Spleen (tissue), 11 donors: ENCODE data around the gene EP400. TPM values are rescaled to one million over a fixed set of nuclear protein-coding genes. Genes with fewer than 3 reads are reported as not detected.

Experiments used
- DNase-seq: peaks from one replicate; pipeline ENCODE4 v3.0.0-alpha.2; 2020
- H3K27ac ChIP-seq, 8 donors: fragments of 200-600 bp; sonication (generic) in 7 of 8; 1 replicate in 4 of 8; 2 replicates in 4 of 8; pipeline versions ENCODE4 v1.5.0 to v1.8.0; 2016 to 2021; ENCODE audit warnings: inconsistent platforms in 4 of 8, mild to moderate bottlenecking in 4 of 8, moderate library complexity in 1 of 8
- H3K27me3 ChIP-seq, 7 donors: fragments of 200-600 bp; sonication (generic) in 6 of 7; replicated peaks in 1 of 7; 1 replicate in 4 of 7; 2 replicates in 3 of 7; pipeline versions ENCODE4 v1.5.0 to v1.8.0; 2016 to 2021; ENCODE audit warnings: inconsistent platforms in 3 of 7, mild to moderate bottlenecking in 1 of 7
- H3K36me3 ChIP-seq, 6 donors: fragments of 200-600 bp; sonication (generic) in 5 of 6; 1 replicate in 4 of 6; 2 replicates in 2 of 6; pipeline versions ENCODE4 v1.5.0 to v1.8.0; 2016 to 2021; ENCODE audit warnings: inconsistent platforms in 2 of 6
- H3K4me1 ChIP-seq, 6 donors: fragments of 200-600 bp; sonication (generic) in 5 of 6; 1 replicate in 3 of 6; 2 replicates in 3 of 6; pipeline versions ENCODE4 v1.5.0 to v1.8.0; 2016 to 2021; ENCODE audit warnings: inconsistent platforms in 3 of 6
- H3K4me3 ChIP-seq, 8 donors: fragments of 200-600 bp; sonication (generic) in 7 of 8; 1 replicate in 4 of 8; 2 replicates in 4 of 8; pipeline versions ENCODE4 v1.5.0 to v1.8.0; 2016 to 2021; ENCODE audit warnings: inconsistent platforms in 4 of 8, mild to moderate bottlenecking in 4 of 8, moderate library complexity in 2 of 8
- H3K9me3 ChIP-seq, 8 donors: fragments of 200-600 bp; sonication (generic) in 7 of 8; 1 replicate in 4 of 8; 2 replicates in 4 of 8; pipeline versions ENCODE4 v1.5.0 to v1.8.0; 2016 to 2021; ENCODE audit warnings: inconsistent platforms in 4 of 8
- CTCF ChIP-seq, 11 experiments: fragments of 200-600 bp in 7 of 11; fragments of 450-650 bp in 4 of 11; sonication (generic) in 4 of 11; IDR thresholded peaks in 8 of 11; conservative IDR thresholded peaks in 3 of 11; 1 replicate in 7 of 11; 2 replicates in 4 of 11; pipeline versions ENCODE4 v1.4.0 to v1.8.0; 2016 to 2021; ENCODE audit warnings: antibody characterized with exemption in 11 of 11, inconsistent platforms in 4 of 11, mild to moderate bottlenecking in 1 of 11
- POLR2A ChIP-seq, 3 donors: fragments of 450-650 bp; IDR thresholded peaks; one replicate each; pipeline ENCODE4 v1.5.1; 2017; ENCODE audit warnings: antibody characterized with exemption in 3 of 3, mild to moderate bottlenecking in 1 of 3
- POLR2AphosphoS5 ChIP-seq, 3 donors: sonication (generic); formaldehyde crosslinking; IDR thresholded peaks; one replicate each; pipeline ENCODE4 v1.5.1; 2017; ENCODE audit warnings: antibody characterized with exemption in 3 of 3
- WGBS, 5 donors: extraction: QIAGEN DNeasy Blood & Tissue Kit in 3 of 5; methylation state at CpG; one replicate each; pipeline versions ENCODE4 v1.1.5 to v1.1.7; 2013 to 2018; 5-methylcytosine and 5-hydroxymethylcytosine counted together
- intact Hi-C: fragments of 100-400 bp; cut with DNase I; formaldehyde crosslinking; loops from one replicate; pipeline ENCODE4 v1.15.0; 2023; ENCODE audit warnings: low total_unique reads
- polyA plus RNA-seq, 3 donors: library from polyadenylated mRNA; stranded (reverse); fragments of 200-250 nt; gene quantifications; one replicate each; pipeline ENCODE4 v1.2.1, GENCODE V29; 2013
- total RNA-seq, 7 donors: library from RNA; depleted of rRNA in 3 of 7; stranded (reverse); fragments of >200 nt in 3 of 7; fragmentation: NEBNext Ultra II Directional in 4 of 7; extraction: Animal tissue kit (Norgen Biotek cat#: 25700) in 4 of 7; gene quantifications; one replicate each; pipeline versions ENCODE4 v1.1.0 to v1.2.1, GENCODE V29; 2016 to 2021
- donor health status: healthy with polysubstance abuse.
- donor health status: DM: no; HTN: no; CAD: no; lungs with moderate emphysema.
- donor health status: DM: no; HTN: no; CAD: no.
- donor health status: Bipolar disorder and iron deficiency.
- donor health status: healthy.
- donor health status: DM: no; HTN: no; CAD: no.
- donor health status: DM: yes; HTN: yes; CAD: no.

Gene EP400
- total and polyA plus RNA-seq, 10 donors, result 11.8 to 70.2 (median 45.6) TPM

- peaks cover 4 to 100% (median 92%) of the 10 kb centered on the region in 6 donors for H3K36me3 ChIP-seq
- WGBS, 5 donors, result 86 to 94% (median 91%) methylated on average over 5 of the region's 5 CpGs
Measured at GRCh38 chr12:131986910-131987309, 37.2 kb downstream of the EP400 start.

GRCh38 chr12:131987552-131987951, 37.8 kb downstream of the EP400 start:
- Histone ChIP-seq H3K4me3 (no peak overlapping the region), H3K27ac (no peak overlapping the region), H3K36me3 (peaks cover 4 to 100% (median 92%) of the 10 kb centered on the region in 6 donors), H3K27me3 (no peaks in the 10 kb centered on the region), H3K4me1 (peaks cover 0 to 26% (median 0%) of the 10 kb centered on the region in 6 donors), H3K9me3 (no peaks in the 10 kb centered on the region)
- WGBS, 5 donors, result 89 to 95% (median 94%) methylated on average over 8 of the region's 8 CpGs
- intact Hi-C loops, result no loop called here
- no peak for DNase-seq
- TF ChIP-seq POLR2AphosphoS5 (IDR thresholded peaks at IDR 0.05) (no peak), CTCF (IDR thresholded peaks at IDR 0.05 in 8 of 11, conservative IDR thresholded peaks at IDR 0.05 in 3 of 11) (no peak), POLR2A (IDR thresholded peaks at IDR 0.05) (no peak)

More at GRCh38 chr12:131986910-131987309, 37.2 kb downstream of the EP400 start:
- DNase-seq, result no peak
- no peaks in the 10 kb centered on the region for H3K27me3 ChIP-seq
- TF ChIP-seq CTCF (IDR thresholded peaks at IDR 0.05 in 8 of 11, conservative IDR thresholded peaks at IDR 0.05 in 3 of 11) (no peak), POLR2A (IDR thresholded peaks at IDR 0.05) (no peak), POLR2AphosphoS5 (IDR thresholded peaks at IDR 0.05) (no peak)
- H3K4me3 ChIP-seq, result no peak overlapping the region
- peaks cover 0 to 26% (median 0%) of the 10 kb centered on the region in 6 donors for H3K4me1 ChIP-seq
- H3K9me3 ChIP-seq, result no peaks in the 10 kb centered on the region
- no peak overlapping the region for H3K27ac ChIP-seq
- intact Hi-C loops, result no loop called here

- WGBS, 5 donors, result 94 to 98% (median 97%) methylated on average over 8 of the region's 8 CpGs
- H3K9me3 ChIP-seq, result no peaks in the 10 kb centered on the region
- intact Hi-C loops, result no loop called here
Measured at GRCh38 chr12:131988054-131988796, 38.5 kb downstream of the EP400 start.

More at GRCh38 chr12:131988054-131988796, 38.5 kb downstream of the EP400 start:
- H3K27me3 ChIP-seq, result no peaks in the 10 kb centered on the region
- DNase-seq, result no peak
- peaks cover 0 to 26% (median 0%) of the 10 kb centered on the region in 6 donors for H3K4me1 ChIP-seq
- H3K27ac ChIP-seq, result no peak overlapping the region
- TF ChIP-seq CTCF (IDR thresholded peaks at IDR 0.05 in 8 of 11, conservative IDR thresholded peaks at IDR 0.05 in 3 of 11) (no peak), POLR2A (IDR thresholded peaks at IDR 0.05) (no peak), POLR2AphosphoS5 (IDR thresholded peaks at IDR 0.05) (no peak)
- no peak overlapping the region for H3K4me3 ChIP-seq
- peaks cover 4 to 100% (median 93%) of the 10 kb centered on the region in 6 donors for H3K36me3 ChIP-seq
